MM.1S (cell line): ENCODE data around the gene IQCB1.
A peak's percentile ranks its signal among the peaks of the same experiment; 100 is the strongest.

Experiments
- EZH2phosphoT487 ChIP-seq: fragments of 300-600 bp; sonication (generic); IDR thresholded peaks from 2 replicates; pipeline ENCODE4 v1.6.1; 2018; ENCODE audit warnings: antibody characterized with exemption, low read length
- TF ChIP-seq, protein P1 (sequence below): fragments of 300-600 bp; sonication (generic); IDR thresholded peaks from 2 replicates; pipeline ENCODE4 v1.5.1; 2016; ENCODE audit warnings: antibody characterized with exemption, low read length, mixed read lengths

DNA sequence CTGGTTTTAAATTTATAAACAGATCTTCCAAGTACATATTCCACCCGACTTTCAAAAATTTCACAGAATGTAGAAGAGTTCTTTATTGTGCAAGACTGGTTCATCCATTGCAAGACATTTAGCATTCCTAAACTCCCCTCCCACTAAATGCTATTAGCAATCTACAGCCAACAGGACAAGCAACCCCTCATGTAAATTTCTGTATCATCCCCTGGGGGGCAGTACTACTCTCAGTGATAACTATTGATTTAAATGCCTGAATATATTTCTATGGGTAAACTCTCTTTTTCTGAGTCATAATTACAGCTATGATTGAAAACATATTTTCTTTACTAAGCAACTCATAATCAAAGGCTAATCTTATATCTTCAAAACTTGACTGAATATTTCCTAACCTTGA is 48.6 kb upstream of the IQCB1 start:
- TF ChIP-seq, protein P1, sequence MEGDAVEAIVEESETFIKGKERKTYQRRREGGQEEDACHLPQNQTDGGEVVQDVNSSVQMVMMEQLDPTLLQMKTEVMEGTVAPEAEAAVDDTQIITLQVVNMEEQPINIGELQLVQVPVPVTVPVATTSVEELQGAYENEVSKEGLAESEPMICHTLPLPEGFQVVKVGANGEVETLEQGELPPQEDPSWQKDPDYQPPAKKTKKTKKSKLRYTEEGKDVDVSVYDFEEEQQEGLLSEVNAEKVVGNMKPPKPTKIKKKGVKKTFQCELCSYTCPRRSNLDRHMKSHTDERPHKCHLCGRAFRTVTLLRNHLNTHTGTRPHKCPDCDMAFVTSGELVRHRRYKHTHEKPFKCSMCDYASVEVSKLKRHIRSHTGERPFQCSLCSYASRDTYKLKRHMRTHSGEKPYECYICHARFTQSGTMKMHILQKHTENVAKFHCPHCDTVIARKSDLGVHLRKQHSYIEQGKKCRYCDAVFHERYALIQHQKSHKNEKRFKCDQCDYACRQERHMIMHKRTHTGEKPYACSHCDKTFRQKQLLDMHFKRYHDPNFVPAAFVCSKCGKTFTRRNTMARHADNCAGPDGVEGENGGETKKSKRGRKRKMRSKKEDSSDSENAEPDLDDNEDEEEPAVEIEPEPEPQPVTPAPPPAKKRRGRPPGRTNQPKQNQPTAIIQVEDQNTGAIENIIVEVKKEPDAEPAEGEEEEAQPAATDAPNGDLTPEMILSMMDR = peak; percentile 35
- TF ChIP-seq EZH2phosphoT487 = no peak
